Measurements from ENCODE around the gene PTEN. TPM values are rescaled to one million over a fixed set of nuclear protein-coding genes. Genes with fewer than 3 reads are reported as not detected.

PTEN gene
- total RNA-seq, 1 experiment from 2014 or later, result 58.7 TPM

GRCh38 chr10:87895430-87895829 is 32.0 kb downstream of the PTEN start:
- CTCF ChIA-PET, result no interaction called here
- H4K20me1 ChIP-seq (ENCODE audit: insufficient read depth), result no peaks in the 10 kb centered on the region

More at GRCh38 chr10:87895430-87895829, 32.0 kb downstream of the PTEN start:
- BruUV-seq (replicated peaks), result TSS peak; percentile 3
- no peak for DNase-seq (ENCODE audit: low read depth, low spot score)
- Histone ChIP-seq H3K4me2 (ENCODE audit: low read length) (no peak overlapping the region), H2AFZ (ENCODE audit: low read depth, low read length, poor library complexity, severe bottlenecking) (no peak overlapping the region), H3K4me1 (ENCODE audit: control insufficient read depth in 1 of 2, insufficient read depth in 2 of 2, low read length in 2 of 2) (no peaks in the 10 kb centered on the region), H3K4me3 (replicated peaks in 1 of 2; ENCODE audit: low read depth in 1 of 2, low read length in 2 of 2) (no peak overlapping the region), H3K9me2 (ENCODE audit: insufficient read depth) (no peaks in the 10 kb centered on the region), H3K36me3 (ENCODE audit: control insufficient read depth in 1 of 2, insufficient read depth in 2 of 2, low read length in 2 of 2) (0 out of 4 replicates have a peak, but pooled peaks cover 0 to 6% of the 10 kb centered on the region in 2 experiments), H3K79me2 (ENCODE audit: insufficient read depth, low read length) (peaks cover 70% of the 10 kb centered on the region), H3K27ac (ENCODE audit: low read depth, low read length) (no peak overlapping the region), H3K9ac (ENCODE audit: low read length) (no peak overlapping the region), H3K9me3 (ENCODE audit: control insufficient read depth in 1 of 2, insufficient read depth in 1 of 2, low read depth in 1 of 2, low read length in 2 of 2) (no peaks in the 10 kb centered on the region), H3K27me3 (ENCODE audit: insufficient read depth, low read length) (no peaks in the 10 kb centered on the region)
- ChIA-PET RAD21 (ENCODE audit: low non-redundant PET in 1 of 2, low total read pairs in 2 of 2, uncharacterized antibody in 2 of 2, unreplicated experiment in 2 of 2) (no interaction called here), POLR2A (no interaction called here)
- TF ChIP-seq ZBTB33 (IDR thresholded peaks at IDR 0.05; ENCODE audit: extremely low read depth, insufficient replicate concordance, low read length) (no peak), JUND (IDR thresholded peaks at IDR 0.05) (no peak), ATF3 (IDR thresholded peaks at IDR 0.05) (no peak), MAX (IDR thresholded peaks at IDR 0.05) (no peak), CTCF (IDR thresholded peaks at IDR 0.05 in 2 of 3, conservative IDR thresholded peaks at IDR 0.05 in 1 of 3; ENCODE audit: borderline replicate concordance in 1 of 3, insufficient read depth in 1 of 3, low read depth in 2 of 3, low read length in 2 of 3) (no peak)
- intact Hi-C loops (cut with micrococcal nuclease), result no loop called here
- ATAC-seq, result no peak
